Measurements from ENCODE around the gene MGA.
"Not testable (repeated sequence)": the region's sequence is repeated elsewhere in the genome, so short reads cannot be mapped to it uniquely, and the experiment has no call there.

Gene MGA

DNA sequence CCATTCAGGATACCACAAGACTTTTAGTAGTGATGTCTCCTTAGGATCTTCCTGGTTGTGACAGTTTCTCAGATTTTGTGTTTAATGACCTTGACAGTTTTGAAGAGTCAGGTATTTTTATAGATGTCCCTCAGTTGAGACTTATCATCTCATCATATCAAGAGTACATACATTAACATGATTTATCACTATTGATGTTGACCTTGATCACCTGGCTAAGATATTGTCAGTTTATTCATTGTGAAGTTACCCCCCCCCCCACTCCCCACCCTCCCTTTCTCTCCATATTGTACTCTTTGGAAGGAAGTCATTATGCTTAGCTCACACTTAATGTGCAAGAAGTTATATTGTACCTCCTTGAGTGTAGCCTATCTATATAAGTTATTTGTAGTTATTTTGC, 42.9 kb downstream of the MGA start:
- Histone ChIP-seq H3K27me3 (no peaks in the 10 kb centered on the region), H3K4me1 (ENCODE audit: control insufficient read depth in 1 of 2, insufficient read depth in 1 of 2, low read depth in 1 of 2, low read length in 1 of 2) (no peaks in the 10 kb centered on the region)
- TF ChIP-seq, protein P1, sequence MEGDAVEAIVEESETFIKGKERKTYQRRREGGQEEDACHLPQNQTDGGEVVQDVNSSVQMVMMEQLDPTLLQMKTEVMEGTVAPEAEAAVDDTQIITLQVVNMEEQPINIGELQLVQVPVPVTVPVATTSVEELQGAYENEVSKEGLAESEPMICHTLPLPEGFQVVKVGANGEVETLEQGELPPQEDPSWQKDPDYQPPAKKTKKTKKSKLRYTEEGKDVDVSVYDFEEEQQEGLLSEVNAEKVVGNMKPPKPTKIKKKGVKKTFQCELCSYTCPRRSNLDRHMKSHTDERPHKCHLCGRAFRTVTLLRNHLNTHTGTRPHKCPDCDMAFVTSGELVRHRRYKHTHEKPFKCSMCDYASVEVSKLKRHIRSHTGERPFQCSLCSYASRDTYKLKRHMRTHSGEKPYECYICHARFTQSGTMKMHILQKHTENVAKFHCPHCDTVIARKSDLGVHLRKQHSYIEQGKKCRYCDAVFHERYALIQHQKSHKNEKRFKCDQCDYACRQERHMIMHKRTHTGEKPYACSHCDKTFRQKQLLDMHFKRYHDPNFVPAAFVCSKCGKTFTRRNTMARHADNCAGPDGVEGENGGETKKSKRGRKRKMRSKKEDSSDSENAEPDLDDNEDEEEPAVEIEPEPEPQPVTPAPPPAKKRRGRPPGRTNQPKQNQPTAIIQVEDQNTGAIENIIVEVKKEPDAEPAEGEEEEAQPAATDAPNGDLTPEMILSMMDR (IDR thresholded peaks at IDR 0.05) = no peak

DNA sequence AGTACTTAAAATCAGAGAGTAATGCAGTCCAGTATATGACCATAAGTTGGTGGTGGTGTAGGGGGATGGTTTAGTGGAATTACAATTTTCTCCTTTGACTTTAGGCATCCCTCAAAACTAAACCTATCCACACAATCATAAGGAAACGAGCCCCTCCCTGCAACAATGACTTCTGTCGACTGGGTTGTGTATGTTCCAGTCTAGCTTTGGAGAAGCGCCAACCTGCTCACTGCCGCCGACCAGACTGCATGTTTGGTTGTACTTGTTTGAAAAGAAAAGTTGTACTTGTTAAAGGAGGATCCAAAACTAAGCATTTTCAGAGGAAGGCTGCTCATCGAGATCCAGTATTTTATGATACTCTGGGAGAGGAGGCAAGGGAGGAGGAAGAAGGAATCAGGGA, 52.8 kb downstream of the MGA start:
- Histone ChIP-seq H3K27me3 (no peaks in the 10 kb centered on the region), H3K36me3 (peaks cover 67% of the 10 kb centered on the region), H3K4me1 (ENCODE audit: control insufficient read depth in 1 of 2, insufficient read depth in 1 of 2, low read depth in 1 of 2, low read length in 1 of 2) (no peaks in the 10 kb centered on the region), H3K27ac (no peak overlapping the region), H3K9me3 (no peaks in the 10 kb centered on the region), H3K4me3 (ENCODE audit: low read depth in 1 of 2, low read length in 1 of 2) (no peak overlapping the region)
- TF ChIP-seq, protein P1 (IDR thresholded peaks at IDR 0.05) = no peak

More for the DNA sequence above, 42.9 kb downstream of the MGA start:
- Histone ChIP-seq H3K36me3 (peaks cover 5% of the 10 kb centered on the region), H3K9me3 (no peaks in the 10 kb centered on the region), H3K4me3 (ENCODE audit: low read depth in 1 of 2, low read length in 1 of 2) (no peak overlapping the region), H3K27ac (no peak overlapping the region)

DNA sequence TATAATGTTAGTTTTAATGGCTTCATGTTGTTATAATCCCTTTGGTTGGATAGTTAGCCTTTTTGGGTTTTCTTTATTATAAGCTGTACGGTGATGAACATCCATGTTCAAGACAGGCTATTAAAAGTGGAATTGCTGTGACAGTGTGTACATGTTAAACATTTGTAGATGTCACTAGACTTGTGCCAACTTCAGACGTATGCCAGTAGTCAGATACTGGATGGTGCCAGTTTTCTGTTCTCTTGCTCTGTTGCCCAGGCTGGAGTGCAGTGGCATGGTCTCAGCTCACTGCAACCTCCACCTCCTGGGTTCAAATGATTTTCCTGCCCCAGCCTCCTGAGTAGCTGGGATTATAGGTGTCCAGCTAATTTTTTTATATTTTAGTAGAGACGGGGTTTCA, 54.1 kb downstream of the MGA start:
- Histone ChIP-seq H3K4me3 (ENCODE audit: low read depth in 1 of 2, low read length in 1 of 2) (no peak overlapping the region), H3K4me1 (ENCODE audit: control insufficient read depth in 1 of 2, insufficient read depth in 1 of 2, low read depth in 1 of 2, low read length in 1 of 2) (no peaks in the 10 kb centered on the region), H3K9me3 (no peaks in the 10 kb centered on the region), H3K36me3 (peaks cover 54% of the 10 kb centered on the region), H3K27ac (no peak overlapping the region), H3K27me3 (no peaks in the 10 kb centered on the region)
- TF ChIP-seq, protein P1 (IDR thresholded peaks at IDR 0.05) = no peak

DNA sequence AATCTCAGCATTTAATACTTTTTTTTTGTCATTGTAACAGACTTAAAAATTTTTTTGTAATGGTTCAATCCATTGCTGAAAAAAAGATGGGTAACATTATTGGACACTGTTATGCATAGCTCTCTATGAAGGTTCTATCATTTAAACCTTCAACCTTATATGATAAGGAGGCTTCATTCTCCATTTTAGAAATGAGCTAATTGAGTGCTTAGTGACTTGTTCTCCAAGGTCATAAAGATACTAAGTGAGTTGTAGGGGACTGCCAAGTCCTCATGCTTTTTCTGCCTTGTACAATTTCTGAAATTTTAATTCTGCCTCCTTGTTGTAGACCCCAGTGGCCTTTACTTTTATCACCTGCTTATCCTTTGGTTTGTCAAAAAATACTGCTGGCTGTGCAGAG, 56.7 kb downstream of the MGA start:
- no peaks in the 10 kb centered on the region for H3K27me3 ChIP-seq
- no peak overlapping the region for H3K4me3 ChIP-seq (ENCODE audit: low read depth in 1 of 2, low read length in 1 of 2)
- no peaks in the 10 kb centered on the region for H3K4me1 ChIP-seq (ENCODE audit: control insufficient read depth in 1 of 2, insufficient read depth in 1 of 2, low read depth in 1 of 2, low read length in 1 of 2)
- no peaks in the 10 kb centered on the region for H3K9me3 ChIP-seq
- H3K36me3 ChIP-seq = peaks cover 33% of the 10 kb centered on the region
- TF ChIP-seq, protein P1 (IDR thresholded peaks at IDR 0.05) = no peak
- no peak overlapping the region for H3K27ac ChIP-seq

DNA sequence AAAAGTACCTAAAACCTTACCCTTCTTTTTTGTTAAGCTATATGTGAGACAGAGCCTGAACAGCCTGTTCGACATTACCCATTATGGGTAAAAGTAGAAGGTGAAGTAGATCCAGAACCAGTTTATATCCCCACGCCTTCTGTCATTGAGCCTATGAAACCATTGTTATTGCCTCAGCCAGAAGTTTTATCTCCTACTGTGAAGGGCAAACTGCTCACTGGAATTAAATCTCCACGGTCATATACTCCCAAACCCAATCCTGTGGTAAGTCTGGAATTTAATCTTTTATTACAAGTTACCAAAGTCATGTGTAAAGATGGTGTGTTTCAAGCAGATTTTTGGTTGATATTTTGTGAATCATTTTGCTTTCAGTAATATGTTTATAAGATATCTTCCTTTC, 66.9 kb downstream of the MGA start:
- Histone ChIP-seq H3K9me3 (no peaks in the 10 kb centered on the region), H3K27ac (no peak overlapping the region), H3K36me3 (no peaks in the 10 kb centered on the region), H3K4me3 (ENCODE audit: low read depth in 1 of 2, low read length in 1 of 2) (no peak overlapping the region), H3K27me3 (no peaks in the 10 kb centered on the region), H3K4me1 (ENCODE audit: control insufficient read depth in 1 of 2, insufficient read depth in 1 of 2, low read depth in 1 of 2, low read length in 1 of 2) (peaks cover 6 to 12% of the 10 kb centered on the region in 2 experiments)
- TF ChIP-seq, protein P1 (IDR thresholded peaks at IDR 0.05) = no peak

DNA sequence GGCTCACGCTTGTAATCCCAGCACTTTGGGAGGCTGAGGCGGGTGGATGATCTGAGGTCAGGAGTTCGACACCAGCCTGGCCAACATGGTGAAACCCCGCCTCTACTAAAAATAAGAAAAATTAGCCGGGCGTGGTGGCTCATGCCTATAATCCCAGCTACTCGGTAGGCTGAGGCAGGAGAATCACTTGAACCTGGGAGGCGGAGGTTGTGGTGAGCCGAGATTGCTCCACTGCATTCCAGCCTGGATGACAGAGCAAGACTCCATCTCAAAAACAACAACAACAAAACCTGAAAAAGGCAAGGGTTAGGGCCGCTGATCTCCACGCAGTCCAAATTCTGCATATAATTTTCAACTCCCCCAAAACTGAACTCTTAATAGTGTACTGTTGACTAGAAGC, 67.9 kb downstream of the MGA start:
- H3K4me1 ChIP-seq (ENCODE audit: control insufficient read depth in 1 of 2, insufficient read depth in 1 of 2, low read depth in 1 of 2, low read length in 1 of 2) = peaks cover 6 to 12% of the 10 kb centered on the region in 2 experiments
- H3K27me3 ChIP-seq; H3K27ac ChIP-seq; H3K36me3 ChIP-seq; H3K4me3 ChIP-seq (ENCODE audit: low read depth in 1 of 2, low read length in 1 of 2); H3K9me3 ChIP-seq: not testable (repeated sequence)

Measured in neutrophil (primary cell).